ENCODE results near the gene CFAP45.

The CFAP45 gene

GRCh38 chr1:159941591-159942560 lies 41.9 kb upstream of the CFAP45 start:
- H3K9ac ChIP-seq (ENCODE audit: low read depth, low read length) = no peak overlapping the region
- H3K4me3 ChIP-seq (ENCODE audit: low read depth, low read length) = no peak overlapping the region
- no peaks in the 10 kb centered on the region for H3K36me3 ChIP-seq (ENCODE audit: control insufficient read depth, insufficient read depth, low read length)

GRCh38 chr1:159941141-159941540 lies 41.2 kb upstream of the CFAP45 start:
- Histone ChIP-seq H3K4me3 (ENCODE audit: low read depth, low read length) (no peak overlapping the region), H3K27me3 (ENCODE audit: control insufficient read depth, insufficient read depth, low read length) (peaks cover 3% of the 10 kb centered on the region), H3K36me3 (ENCODE audit: control insufficient read depth, insufficient read depth, low read length) (no peaks in the 10 kb centered on the region), H3K9ac (ENCODE audit: low read depth, low read length) (no peak overlapping the region), H3K4me1 (ENCODE audit: control insufficient read depth, insufficient read depth, low read length) (peaks cover 21% of the 10 kb centered on the region), H3K9me3 (ENCODE audit: control insufficient read depth, insufficient read depth, low read length) (no peaks in the 10 kb centered on the region)

More at GRCh38 chr1:159941591-159942560, 41.9 kb upstream of the CFAP45 start:
- peaks cover 3% of the 10 kb centered on the region for H3K27me3 ChIP-seq (ENCODE audit: control insufficient read depth, insufficient read depth, low read length)
- H3K4me1 ChIP-seq (ENCODE audit: control insufficient read depth, insufficient read depth, low read length) = peaks cover 24% of the 10 kb centered on the region
- no peaks in the 10 kb centered on the region for H3K9me3 ChIP-seq (ENCODE audit: control insufficient read depth, insufficient read depth, low read length)

- no peaks in the 10 kb centered on the region for H3K9me3 ChIP-seq (ENCODE audit: control insufficient read depth, insufficient read depth, low read length)
- H3K36me3 ChIP-seq (ENCODE audit: control insufficient read depth, insufficient read depth, low read length) = peaks cover 2% of the 10 kb centered on the region
- H3K9ac ChIP-seq (ENCODE audit: low read depth, low read length) = no peak overlapping the region
- H3K27me3 ChIP-seq (ENCODE audit: control insufficient read depth, insufficient read depth, low read length) = peaks cover 3% of the 10 kb centered on the region
- no peak overlapping the region for H3K4me3 ChIP-seq (ENCODE audit: low read depth, low read length)
- H3K4me1 ChIP-seq (ENCODE audit: control insufficient read depth, insufficient read depth, low read length) = peaks cover 20% of the 10 kb centered on the region
Observed at GRCh38 chr1:159940006-159940620, 40.1 kb upstream of the CFAP45 start.

- H3K4me1 ChIP-seq (ENCODE audit: control insufficient read depth, insufficient read depth, low read length) = peaks cover 17% of the 10 kb centered on the region
- no peak overlapping the region for H3K4me3 ChIP-seq (ENCODE audit: low read depth, low read length)
- H3K27me3 ChIP-seq (ENCODE audit: control insufficient read depth, insufficient read depth, low read length) = peaks cover under 1% of the 10 kb centered on the region
- peaks cover 2% of the 10 kb centered on the region for H3K36me3 ChIP-seq (ENCODE audit: control insufficient read depth, insufficient read depth, low read length)
- no peak overlapping the region for H3K9ac ChIP-seq (ENCODE audit: low read depth, low read length)
- H3K9me3 ChIP-seq (ENCODE audit: control insufficient read depth, insufficient read depth, low read length) = no peaks in the 10 kb centered on the region
Observed at GRCh38 chr1:159939678-159940002, 39.7 kb upstream of the CFAP45 start.

- Histone ChIP-seq H3K4me1 (ENCODE audit: control insufficient read depth, insufficient read depth, low read length) (peaks cover 13% of the 10 kb centered on the region), H3K36me3 (ENCODE audit: control insufficient read depth, insufficient read depth, low read length) (peaks cover 7% of the 10 kb centered on the region), H3K27me3 (ENCODE audit: control insufficient read depth, insufficient read depth, low read length) (no peaks in the 10 kb centered on the region), H3K9ac (ENCODE audit: low read depth, low read length) (no peak overlapping the region), H3K4me3 (ENCODE audit: low read depth, low read length) (no peak overlapping the region), H3K9me3 (ENCODE audit: control insufficient read depth, insufficient read depth, low read length) (no peaks in the 10 kb centered on the region)
Observed at GRCh38 chr1:159938905-159939677, 39.1 kb upstream of the CFAP45 start.

GRCh38 chr1:159938211-159938852 lies 38.4 kb upstream of the CFAP45 start:
- H3K4me1 ChIP-seq (ENCODE audit: control insufficient read depth, insufficient read depth, low read length) = peaks cover 13% of the 10 kb centered on the region
- no peak overlapping the region for H3K9ac ChIP-seq (ENCODE audit: low read depth, low read length)
- H3K4me3 ChIP-seq (ENCODE audit: low read depth, low read length) = no peak overlapping the region
- H3K27me3 ChIP-seq (ENCODE audit: control insufficient read depth, insufficient read depth, low read length) = no peaks in the 10 kb centered on the region
- peaks cover 8% of the 10 kb centered on the region for H3K36me3 ChIP-seq (ENCODE audit: control insufficient read depth, insufficient read depth, low read length)
- no peaks in the 10 kb centered on the region for H3K9me3 ChIP-seq (ENCODE audit: control insufficient read depth, insufficient read depth, low read length)

GRCh38 chr1:159937054-159937750 lies 37.2 kb upstream of the CFAP45 start:
- no peaks in the 10 kb centered on the region for H3K9me3 ChIP-seq (ENCODE audit: control insufficient read depth, insufficient read depth, low read length)
- no peaks in the 10 kb centered on the region for H3K27me3 ChIP-seq (ENCODE audit: control insufficient read depth, insufficient read depth, low read length)
- H3K9ac ChIP-seq (ENCODE audit: low read depth, low read length) = no peak overlapping the region
- H3K4me3 ChIP-seq (ENCODE audit: low read depth, low read length) = peak overlapping the region; percentile 18
- peaks cover 8% of the 10 kb centered on the region for H3K36me3 ChIP-seq (ENCODE audit: control insufficient read depth, insufficient read depth, low read length)
- H3K4me1 ChIP-seq (ENCODE audit: control insufficient read depth, insufficient read depth, low read length) = peaks cover 13% of the 10 kb centered on the region

- no peak overlapping the region for H3K9ac ChIP-seq (ENCODE audit: low read depth, low read length)
- peaks cover 13% of the 10 kb centered on the region for H3K4me1 ChIP-seq (ENCODE audit: control insufficient read depth, insufficient read depth, low read length)
- peaks cover 11% of the 10 kb centered on the region for H3K36me3 ChIP-seq (ENCODE audit: control insufficient read depth, insufficient read depth, low read length)
Observed at GRCh38 chr1:159936273-159936904, 36.4 kb upstream of the CFAP45 start.

GRCh38 chr1:159935719-159936272 lies 35.8 kb upstream of the CFAP45 start:
- H3K36me3 ChIP-seq (ENCODE audit: control insufficient read depth, insufficient read depth, low read length) = peaks cover 11% of the 10 kb centered on the region
- no peaks in the 10 kb centered on the region for H3K27me3 ChIP-seq (ENCODE audit: control insufficient read depth, insufficient read depth, low read length)
- H3K4me1 ChIP-seq (ENCODE audit: control insufficient read depth, insufficient read depth, low read length) = peaks cover 13% of the 10 kb centered on the region

More at GRCh38 chr1:159936273-159936904, 36.4 kb upstream of the CFAP45 start:
- H3K27me3 ChIP-seq (ENCODE audit: control insufficient read depth, insufficient read depth, low read length) = no peaks in the 10 kb centered on the region
- H3K4me3 ChIP-seq (ENCODE audit: low read depth, low read length) = peak overlapping the region; percentile 18
- H3K9me3 ChIP-seq (ENCODE audit: control insufficient read depth, insufficient read depth, low read length) = no peaks in the 10 kb centered on the region

GRCh38 chr1:159935305-159935704 lies 35.3 kb upstream of the CFAP45 start:
- Histone ChIP-seq H3K4me1 (ENCODE audit: control insufficient read depth, insufficient read depth, low read length) (peaks cover 13% of the 10 kb centered on the region), H3K27me3 (ENCODE audit: control insufficient read depth, insufficient read depth, low read length) (no peaks in the 10 kb centered on the region), H3K9me3 (ENCODE audit: control insufficient read depth, insufficient read depth, low read length) (no peaks in the 10 kb centered on the region), H3K36me3 (ENCODE audit: control insufficient read depth, insufficient read depth, low read length) (peaks cover 15% of the 10 kb centered on the region), H3K9ac (ENCODE audit: low read depth, low read length) (no peak overlapping the region), H3K4me3 (ENCODE audit: low read depth, low read length) (no peak overlapping the region)

More at GRCh38 chr1:159935719-159936272, 35.8 kb upstream of the CFAP45 start:
- Histone ChIP-seq H3K4me3 (ENCODE audit: low read depth, low read length) (no peak overlapping the region), H3K9me3 (ENCODE audit: control insufficient read depth, insufficient read depth, low read length) (no peaks in the 10 kb centered on the region), H3K9ac (ENCODE audit: low read depth, low read length) (no peak overlapping the region)
